ENCODE results near the gene COL4A4.

- TF ChIP-seq SMC3 (IDR thresholded peaks at IDR 0.05) (no peak), EP300 (IDR thresholded peaks at IDR 0.05) (no peak), CTCF (IDR thresholded peaks at IDR 0.05) (no peak), POLR2A (IDR thresholded peaks at IDR 0.05; ENCODE audit: low read length) (no peak), CHD2 (IDR thresholded peaks at IDR 0.05; ENCODE audit: low read length, partially characterized antibody) (no peak), CBX2 (IDR thresholded peaks at IDR 0.05; ENCODE audit: borderline replicate concordance, low read depth) (no peak)
Measured at GRCh38 chr2:227186751-227187150, 22.7 kb upstream of the COL4A4 start.
